GM12892 (cell line): ENCODE results near the gene RELN.

Experiments used
- POLR2A ChIP-seq: IDR thresholded peaks from 2 replicates; pipeline ENCODE4 v1.6.1; 2011; ENCODE audit warnings: low read depth, low read length, control low read depth
- POLR2AphosphoS5 ChIP-seq: IDR thresholded peaks from 2 replicates; pipeline ENCODE4 v1.6.1; 2011; ENCODE audit warnings: low read depth, low read length, control low read depth

- TF ChIP-seq POLR2AphosphoS5 (no peak), POLR2A (no peak)
These were observed 270.9 kb downstream of the RELN start for GRCh38 chr7:103718482-103719061.
